ENCODE measurements around the gene UBE2QL1.

DNA sequence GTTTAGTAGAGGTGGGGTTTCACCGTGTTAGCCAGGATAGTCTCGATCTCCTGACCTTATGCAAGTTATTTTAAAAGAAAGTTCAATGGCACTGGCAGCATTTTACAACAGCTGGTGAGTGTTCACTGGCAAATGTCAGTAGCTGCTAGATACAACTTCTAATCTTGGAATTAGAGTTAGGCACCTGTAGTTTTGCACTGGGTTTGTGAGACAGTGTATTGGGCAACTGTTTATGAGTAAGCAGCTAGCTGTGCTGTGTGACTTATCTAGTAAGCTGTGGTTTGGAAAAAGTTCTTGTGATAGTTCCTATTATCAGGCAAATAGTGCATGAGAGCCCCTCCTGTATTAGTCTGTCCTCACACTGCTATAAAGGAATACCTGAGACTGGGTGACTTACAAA lies 61.5 kb downstream of the UBE2QL1 start:
- no peak for TF ChIP-seq CTCF (IDR thresholded peaks at IDR 0.05)
- TF ChIP-seq EZH2 (IDR thresholded peaks at IDR 0.05; ENCODE audit: borderline replicate concordance, insufficient read depth, low read depth, low read length, poor library complexity, severe bottlenecking), result no peak
